GM23338 (cell line): ENCODE data around the gene VWA2. TPM values are rescaled to one million over a fixed set of nuclear protein-coding genes. Genes with fewer than 3 reads are reported as not detected.

Experiments
- ATAC-seq: fragments of 200-7000 bp; cut with Tn5 transposase; 3 replicates; pipeline ENCODE4 v1.9.1; 2020
- DNase-seq: peaks from one replicate; pipeline ENCODE4 v3.0.0-alpha.2; 2015; ENCODE audit warnings: low spot score
- H2AFZ ChIP-seq: fragments of 200-600 bp; sonication (generic); 2 replicates; pipeline ENCODE4 v1.8.0; 2016; ENCODE audit warnings: antibody characterized with exemption, mild to moderate bottlenecking, moderate library complexity
- H3F3A ChIP-seq: fragments of 200-600 bp; sonication (generic); replicated peaks from 2 replicates; pipeline ENCODE4 v1.8.0; 2017; ENCODE audit warnings: antibody characterized with exemption, mixed run types, low read depth
- H3K27ac ChIP-seq: fragments of 200-600 bp; sonication (generic); 2 replicates; pipeline ENCODE4 v1.6.1; 2016; ENCODE audit warnings: low read depth
- H3K27me3 ChIP-seq: fragments of 200-600 bp; sonication (generic); 2 replicates; pipeline ENCODE4 v1.8.0; 2016; ENCODE audit warnings: mild to moderate bottlenecking, mixed run types, moderate library complexity; ENCODE audit not compliant: insufficient read depth
- H3K36me3 ChIP-seq: fragments of 200-600 bp; sonication (generic); 2 replicates; pipeline ENCODE4 v1.8.0; 2016; ENCODE audit warnings: mild to moderate bottlenecking; ENCODE audit not compliant: insufficient read depth
- H3K4me1 ChIP-seq: fragments of 200-600 bp; sonication (generic); 2 replicates; pipeline ENCODE4 v1.8.0; 2016; ENCODE audit warnings: mild to moderate bottlenecking, moderate library complexity; ENCODE audit not compliant: insufficient read depth
- H3K4me2 ChIP-seq: fragments of 200-600 bp; sonication (generic); 2 replicates; pipeline ENCODE4 v1.7.1; 2017; ENCODE audit warnings: mixed run types
- H3K4me3 ChIP-seq: fragments of 200-600 bp; sonication (generic); 2 replicates; pipeline ENCODE4 v1.6.1; 2016; ENCODE audit warnings: mixed run types
- H3K79me2 ChIP-seq: fragments of 200-600 bp; sonication (generic); replicated peaks from 2 replicates; pipeline ENCODE4 v1.8.0; 2017; ENCODE audit warnings: mild to moderate bottlenecking; ENCODE audit not compliant: insufficient read depth
- H3K9me2 ChIP-seq: fragments of 200-600 bp; sonication (generic); 2 replicates; pipeline ENCODE4 v1.8.0; 2017; ENCODE audit not compliant: insufficient read depth
- H4K20me1 ChIP-seq: fragments of 200-600 bp; sonication (generic); replicated peaks from 2 replicates; pipeline ENCODE4 v1.8.0; 2017; ENCODE audit warnings: mild to moderate bottlenecking; ENCODE audit not compliant: insufficient read depth
- H3K27ac Mint-ChIP-seq: 2 replicates; pipeline ENCODE4 v1.8.0; 2020; ENCODE audit warnings: inconsistent platforms, mild to moderate bottlenecking, moderate library complexity, mixed read lengths
- H3K27me3 Mint-ChIP-seq: 3 replicates; pipeline ENCODE4 v1.8.0; 2022; ENCODE audit warnings: low read depth, mild to moderate bottlenecking, moderate library complexity, mixed read lengths, inconsistent platforms; ENCODE audit not compliant: insufficient read depth, poor library complexity
- H3K36me3 Mint-ChIP-seq: 3 replicates; pipeline ENCODE4 v1.8.0; 2021; ENCODE audit warnings: low read depth, mild to moderate bottlenecking, inconsistent platforms, moderate library complexity, mixed read lengths
- H3K4me1 Mint-ChIP-seq: 3 replicates; pipeline ENCODE4 v1.8.0; 2020; ENCODE audit warnings: mild to moderate bottlenecking, inconsistent platforms, mixed read lengths
- H3K4me3 Mint-ChIP-seq: 3 replicates; pipeline ENCODE4 v1.8.0; 2021; ENCODE audit warnings: moderate library complexity, mild to moderate bottlenecking, inconsistent platforms, mixed read lengths
- H3K9me3 Mint-ChIP-seq: 3 replicates; pipeline ENCODE4 v1.8.0; 2020; ENCODE audit warnings: moderate library complexity, mild to moderate bottlenecking, inconsistent platforms, mixed read lengths
- CTCF ChIP-seq, 2 experiments: fragments of 200-600 bp in 1 of 2; sonication (generic) in 1 of 2; conservative IDR thresholded peaks; 2 replicates each; pipeline versions ENCODE4 v1.5.1 to v1.6.1; 2016 to 2017; ENCODE audit warnings: antibody characterized with exemption in 2 of 2, low read depth in 2 of 2, mild to moderate bottlenecking in 2 of 2, moderate library complexity in 1 of 2
- ETS1 ChIP-seq: IDR thresholded peaks from 2 replicates; pipeline ENCODE4 v1.6.1; 2016; ENCODE audit warnings: antibody characterized with exemption
- EZH2 ChIP-seq: fragments of 200-600 bp; sonication (generic); IDR thresholded peaks from one replicate; pipeline ENCODE4 v1.8.0; 2017; ENCODE audit warnings: antibody characterized with exemption, mild to moderate bottlenecking, low read depth; ENCODE audit not compliant: unreplicated experiment
- EZH2phosphoT487 ChIP-seq: fragments of 200-600 bp; sonication (generic); IDR thresholded peaks from one replicate; pipeline ENCODE4 v1.8.1; 2018; ENCODE audit warnings: antibody characterized with exemption; ENCODE audit not compliant: unreplicated experiment
- JUNB ChIP-seq: IDR thresholded peaks from one replicate; pipeline ENCODE4 v1.6.1; 2016; ENCODE audit warnings: antibody characterized with exemption; ENCODE audit not compliant: unreplicated experiment
- NANOG ChIP-seq: IDR thresholded peaks from 2 replicates; pipeline ENCODE4 v1.6.1; 2016; ENCODE audit warnings: antibody characterized with exemption, borderline replicate concordance
- POLR2AphosphoS5 ChIP-seq: IDR thresholded peaks from 2 replicates; pipeline ENCODE4 v1.6.1; 2016; ENCODE audit warnings: antibody characterized with exemption, low read depth
- REST ChIP-seq: IDR thresholded peaks from one replicate; pipeline ENCODE4 v1.6.1; 2018; ENCODE audit warnings: antibody characterized with exemption; ENCODE audit not compliant: unreplicated experiment
- ZNF331 ChIP-seq: fragments of 250-450 bp; sonication (Bioruptor Pico); IDR thresholded peaks from 2 replicates; pipeline ENCODE4 v1.5.0; 2020; ENCODE audit warnings: low read depth, mild to moderate bottlenecking, moderate library complexity
- polyA plus RNA-seq: library from polyadenylated mRNA; unstranded; fragments of >200 nt; fragmentation: Nextera tagmentation; extraction: Ambion mirVana; gene quantifications from 2 replicates; pipeline ENCODE4 v1.2.1, GENCODE V29; 2016
- total RNA-seq: library from RNA; depleted of rRNA; stranded (reverse); fragments of >200 nt; shearing (Covaris generic); gene quantifications from 2 replicates; pipeline ENCODE4 v1.2.3, GENCODE V29; 2014

Gene VWA2
- total and polyA plus RNA-seq, 2 experiments from 2014 or later, result 0.48 to 3.7 TPM

GRCh38 chr10:114234132-114234531 is 4.9 kb upstream of the VWA2 start (continued):
- TF ChIP-seq REST (no peak), JUNB (no peak)

GRCh38 chr10:114239994-114240345 is 916 bp downstream of the VWA2 start:
- Histone ChIP-seq H3K27ac (no peak overlapping the region), H4K20me1 (no peaks in the 10 kb centered on the region), H3K4me2 (peak overlapping the region; percentile 87), H3K4me1 (peaks cover 9% of the 10 kb centered on the region), H3K79me2 (no peaks in the 10 kb centered on the region), H3K4me3 (peak overlapping the region; percentile 65), H3K9me2 (no peaks in the 10 kb centered on the region), H3K27me3 (peaks cover 35% of the 10 kb centered on the region), H2AFZ (peak overlapping the region; percentile 92), H3F3A (no peaks in the 10 kb centered on the region), H3K36me3 (no peaks in the 10 kb centered on the region)
- Mint-ChIP-seq H3K27ac (no peak overlapping the region), H3K9me3 (no peaks in the 10 kb centered on the region), H3K4me3 (peak overlapping the region; percentile 75), H3K36me3 (no peaks in the 10 kb centered on the region), H3K27me3 (peaks cover 24% of the 10 kb centered on the region), H3K4me1 (peaks cover 17% of the 10 kb centered on the region)
- no peak for TF ChIP-seq JUNB
- no peak for TF ChIP-seq ETS1
- TF ChIP-seq CTCF (conservative IDR thresholded peaks at IDR 0.05; ENCODE audit: low read depth in 2 of 2), result no peak
- no peak for TF ChIP-seq EZH2
- TF ChIP-seq NANOG, result no peak
- TF ChIP-seq POLR2AphosphoS5, result no peak
- no peak for TF ChIP-seq ZNF331 (CRISPR knock-in tag)
- no peak for TF ChIP-seq EZH2phosphoT487
- peak; percentile 41 for ATAC-seq
- peak; percentile 46 for DNase-seq
